Spleen (tissue), 11 donors: Measurements from ENCODE around the gene SACM1L. TPM values are rescaled to one million over a fixed set of nuclear protein-coding genes. Genes with fewer than 3 reads are reported as not detected.

Experiments
- DNase-seq: peaks from one replicate; pipeline ENCODE4 v3.0.0-alpha.2; 2020
- H3K27ac ChIP-seq, 8 donors: fragments of 200-600 bp; sonication (generic) in 7 of 8; 1 replicate in 4 of 8; 2 replicates in 4 of 8; pipeline versions ENCODE4 v1.5.0 to v1.8.0; 2016 to 2021; ENCODE audit warnings: inconsistent platforms in 4 of 8, mild to moderate bottlenecking in 4 of 8, moderate library complexity in 1 of 8
- H3K27me3 ChIP-seq, 7 donors: fragments of 200-600 bp; sonication (generic) in 6 of 7; replicated peaks in 1 of 7; 1 replicate in 4 of 7; 2 replicates in 3 of 7; pipeline versions ENCODE4 v1.5.0 to v1.8.0; 2016 to 2021; ENCODE audit warnings: inconsistent platforms in 3 of 7, mild to moderate bottlenecking in 1 of 7
- H3K36me3 ChIP-seq, 6 donors: fragments of 200-600 bp; sonication (generic) in 5 of 6; 1 replicate in 4 of 6; 2 replicates in 2 of 6; pipeline versions ENCODE4 v1.5.0 to v1.8.0; 2016 to 2021; ENCODE audit warnings: inconsistent platforms in 2 of 6
- H3K4me1 ChIP-seq, 6 donors: fragments of 200-600 bp; sonication (generic) in 5 of 6; 1 replicate in 3 of 6; 2 replicates in 3 of 6; pipeline versions ENCODE4 v1.5.0 to v1.8.0; 2016 to 2021; ENCODE audit warnings: inconsistent platforms in 3 of 6
- H3K4me3 ChIP-seq, 8 donors: fragments of 200-600 bp; sonication (generic) in 7 of 8; 1 replicate in 4 of 8; 2 replicates in 4 of 8; pipeline versions ENCODE4 v1.5.0 to v1.8.0; 2016 to 2021; ENCODE audit warnings: inconsistent platforms in 4 of 8, mild to moderate bottlenecking in 4 of 8, moderate library complexity in 2 of 8
- H3K9me3 ChIP-seq, 8 donors: fragments of 200-600 bp; sonication (generic) in 7 of 8; 1 replicate in 4 of 8; 2 replicates in 4 of 8; pipeline versions ENCODE4 v1.5.0 to v1.8.0; 2016 to 2021; ENCODE audit warnings: inconsistent platforms in 4 of 8
- CTCF ChIP-seq, 11 experiments: fragments of 200-600 bp in 7 of 11; fragments of 450-650 bp in 4 of 11; sonication (generic) in 4 of 11; IDR thresholded peaks in 8 of 11; conservative IDR thresholded peaks in 3 of 11; 1 replicate in 7 of 11; 2 replicates in 4 of 11; pipeline versions ENCODE4 v1.4.0 to v1.8.0; 2016 to 2021; ENCODE audit warnings: antibody characterized with exemption in 11 of 11, inconsistent platforms in 4 of 11, mild to moderate bottlenecking in 1 of 11
- POLR2A ChIP-seq, 3 donors: fragments of 450-650 bp; IDR thresholded peaks; one replicate each; pipeline ENCODE4 v1.5.1; 2017; ENCODE audit warnings: antibody characterized with exemption in 3 of 3, mild to moderate bottlenecking in 1 of 3
- POLR2AphosphoS5 ChIP-seq, 3 donors: sonication (generic); formaldehyde crosslinking; IDR thresholded peaks; one replicate each; pipeline ENCODE4 v1.5.1; 2017; ENCODE audit warnings: antibody characterized with exemption in 3 of 3
- WGBS, 5 donors: extraction: QIAGEN DNeasy Blood & Tissue Kit in 3 of 5; methylation state at CpG; one replicate each; pipeline versions ENCODE4 v1.1.5 to v1.1.7; 2013 to 2018; 5-methylcytosine and 5-hydroxymethylcytosine counted together
- intact Hi-C: fragments of 100-400 bp; cut with DNase I; formaldehyde crosslinking; loops from one replicate; pipeline ENCODE4 v1.15.0; 2023; ENCODE audit warnings: low total_unique reads
- polyA plus RNA-seq, 3 donors: library from polyadenylated mRNA; stranded (reverse); fragments of 200-250 nt; gene quantifications; one replicate each; pipeline ENCODE4 v1.2.1, GENCODE V29; 2013
- total RNA-seq, 7 donors: library from RNA; depleted of rRNA in 3 of 7; stranded (reverse); fragments of >200 nt in 3 of 7; fragmentation: NEBNext Ultra II Directional in 4 of 7; extraction: Animal tissue kit (Norgen Biotek cat#: 25700) in 4 of 7; gene quantifications; one replicate each; pipeline versions ENCODE4 v1.1.0 to v1.2.1, GENCODE V29; 2016 to 2021
- donor health status: healthy with polysubstance abuse.
- donor health status: DM: no; HTN: no; CAD: no; lungs with moderate emphysema.
- donor health status: DM: no; HTN: no; CAD: no.
- donor health status: Bipolar disorder and iron deficiency.
- donor health status: healthy.
- donor health status: DM: no; HTN: no; CAD: no.
- donor health status: DM: yes; HTN: yes; CAD: no.

Gene SACM1L
- total and polyA plus RNA-seq, 10 donors: 21.0 to 93.7 (median 57.2) TPM

- 69 to 84% (median 76%) methylated on average over 5 of the region's 5 CpGs for WGBS, 5 donors
- intact Hi-C loops: no loop called here
- no peaks in the 10 kb centered on the region for H3K27me3 ChIP-seq
- no peaks in the 10 kb centered on the region for H3K36me3 ChIP-seq
- no peak overlapping the region for H3K4me3 ChIP-seq
- TF ChIP-seq POLR2AphosphoS5 (IDR thresholded peaks at IDR 0.05) (no peak), CTCF (IDR thresholded peaks at IDR 0.05 in 8 of 11, conservative IDR thresholded peaks at IDR 0.05 in 3 of 11) (no peak), POLR2A (IDR thresholded peaks at IDR 0.05) (no peak)
- DNase-seq: no peak
- H3K9me3 ChIP-seq: peaks cover 0 to 8% (median 2%) of the 10 kb centered on the region in 8 donors
- H3K27ac ChIP-seq: no peak overlapping the region
- H3K4me1 ChIP-seq: no peaks in the 10 kb centered on the region
These were observed 82.6 kb downstream of the SACM1L start for GRCh38 chr3:45771831-45772230.

GRCh38 chr3:45772341-45773035 lies 83.3 kb downstream of the SACM1L start:
- Histone ChIP-seq H3K4me3 (no peak overlapping the region), H3K4me1 (no peaks in the 10 kb centered on the region), H3K27ac (no peak overlapping the region), H3K27me3 (no peaks in the 10 kb centered on the region), H3K36me3 (no peaks in the 10 kb centered on the region), H3K9me3 (peaks cover 0 to 2% (median 0%) of the 10 kb centered on the region in 8 donors)
- no peak for DNase-seq
- 80 to 84% (median 82%) methylated on average over 16 of the region's 16 CpGs for WGBS, 5 donors
- no peak for TF ChIP-seq CTCF (IDR thresholded peaks at IDR 0.05 in 8 of 11, conservative IDR thresholded peaks at IDR 0.05 in 3 of 11)
- TF ChIP-seq POLR2AphosphoS5 (IDR thresholded peaks at IDR 0.05): no peak
- intact Hi-C loops: no loop called here

- 81 to 89% (median 84%) methylated on average over 5 of the region's 5 CpGs for WGBS, 5 donors
- no peaks in the 10 kb centered on the region for H3K27me3 ChIP-seq
- DNase-seq: no peak
- no peak overlapping the region for H3K4me3 ChIP-seq
- TF ChIP-seq CTCF (IDR thresholded peaks at IDR 0.05 in 8 of 11, conservative IDR thresholded peaks at IDR 0.05 in 3 of 11) (no peak), POLR2AphosphoS5 (IDR thresholded peaks at IDR 0.05) (no peak), POLR2A (IDR thresholded peaks at IDR 0.05) (no peak)
- intact Hi-C loops: no loop called here
- no peaks in the 10 kb centered on the region for H3K9me3 ChIP-seq
- no peaks in the 10 kb centered on the region for H3K4me1 ChIP-seq
- no peaks in the 10 kb centered on the region for H3K36me3 ChIP-seq
- H3K27ac ChIP-seq: no peak overlapping the region
These were observed 83.9 kb downstream of the SACM1L start for GRCh38 chr3:45773072-45773471.

GRCh38 chr3:45773714-45774449 lies 84.7 kb downstream of the SACM1L start:
- H3K4me1 ChIP-seq: no peaks in the 10 kb centered on the region
- TF ChIP-seq POLR2A (IDR thresholded peaks at IDR 0.05) (no peak), CTCF (IDR thresholded peaks at IDR 0.05 in 8 of 11, conservative IDR thresholded peaks at IDR 0.05 in 3 of 11) (no peak), POLR2AphosphoS5 (IDR thresholded peaks at IDR 0.05) (no peak)
- H3K9me3 ChIP-seq: no peaks in the 10 kb centered on the region
- no peak overlapping the region for H3K4me3 ChIP-seq
- intact Hi-C loops: no loop called here
- no peaks in the 10 kb centered on the region for H3K36me3 ChIP-seq
- DNase-seq: no peak
- 51 to 70% (median 58%) methylated on average over 7 of the region's 7 CpGs for WGBS, 5 donors
- H3K27ac ChIP-seq: no peak overlapping the region
- no peaks in the 10 kb centered on the region for H3K27me3 ChIP-seq
